ENCODE results near the gene ADAMTS19.

- TF ChIP-seq, protein P1, sequence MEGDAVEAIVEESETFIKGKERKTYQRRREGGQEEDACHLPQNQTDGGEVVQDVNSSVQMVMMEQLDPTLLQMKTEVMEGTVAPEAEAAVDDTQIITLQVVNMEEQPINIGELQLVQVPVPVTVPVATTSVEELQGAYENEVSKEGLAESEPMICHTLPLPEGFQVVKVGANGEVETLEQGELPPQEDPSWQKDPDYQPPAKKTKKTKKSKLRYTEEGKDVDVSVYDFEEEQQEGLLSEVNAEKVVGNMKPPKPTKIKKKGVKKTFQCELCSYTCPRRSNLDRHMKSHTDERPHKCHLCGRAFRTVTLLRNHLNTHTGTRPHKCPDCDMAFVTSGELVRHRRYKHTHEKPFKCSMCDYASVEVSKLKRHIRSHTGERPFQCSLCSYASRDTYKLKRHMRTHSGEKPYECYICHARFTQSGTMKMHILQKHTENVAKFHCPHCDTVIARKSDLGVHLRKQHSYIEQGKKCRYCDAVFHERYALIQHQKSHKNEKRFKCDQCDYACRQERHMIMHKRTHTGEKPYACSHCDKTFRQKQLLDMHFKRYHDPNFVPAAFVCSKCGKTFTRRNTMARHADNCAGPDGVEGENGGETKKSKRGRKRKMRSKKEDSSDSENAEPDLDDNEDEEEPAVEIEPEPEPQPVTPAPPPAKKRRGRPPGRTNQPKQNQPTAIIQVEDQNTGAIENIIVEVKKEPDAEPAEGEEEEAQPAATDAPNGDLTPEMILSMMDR (conservative IDR thresholded peaks at IDR 0.05 in 1 of 2, IDR thresholded peaks at IDR 0.05 in 1 of 2; ENCODE audit: extremely low read depth in 1 of 2, insufficient read depth in 1 of 2, low read depth in 1 of 2, low read length in 2 of 2): no peak
- no peak for TF ChIP-seq EZH2 (IDR thresholded peaks at IDR 0.05; ENCODE audit: borderline replicate concordance, low read length)
Measured at GRCh38 chr5:129496864-129497595, 36.9 kb downstream of the ADAMTS19 start.

Measured in mammary epithelial cell (primary cell).